GDM1 (cell line): ENCODE measurements around the gene LRP2.
"Not testable (repeated sequence)": the region's sequence is repeated elsewhere in the genome, so short reads cannot be mapped to it uniquely, and the experiment has no call there.

Source experiments
- DNase-seq: peaks from one replicate; lab custom pipeline; 2025; lab: John Stamatoyannopoulos, UW

The LRP2 gene

GRCh38 chr2:169301596-169302335 is 60.6 kb downstream of the LRP2 start:
- no peak for DNase-seq

- DNase-seq: no peak
Measured at GRCh38 chr2:169300636-169301530, 61.5 kb downstream of the LRP2 start.

GRCh38 chr2:169298007-169298406 is 64.3 kb downstream of the LRP2 start:
- DNase-seq: no peak

GRCh38 chr2:169294001-169294675 is 68.2 kb downstream of the LRP2 start:
- DNase-seq: no peak

- no peak for DNase-seq
Measured at GRCh38 chr2:169291517-169291916, 70.8 kb downstream of the LRP2 start.

- DNase-seq: no peak
Measured at GRCh38 chr2:169290433-169290832, 71.9 kb downstream of the LRP2 start.

GRCh38 chr2:169287666-169288065 is 74.7 kb downstream of the LRP2 start:
- no peak for DNase-seq

- DNase-seq: no peak
Measured at GRCh38 chr2:169286624-169287231, 75.6 kb downstream of the LRP2 start.

GRCh38 chr2:169285531-169286235 is 76.7 kb downstream of the LRP2 start:
- no peak for DNase-seq

GRCh38 chr2:169280502-169280901 is 81.8 kb downstream of the LRP2 start:
- no peak for DNase-seq

- DNase-seq: no peak
Measured at GRCh38 chr2:169275696-169276444, 86.5 kb downstream of the LRP2 start.

GRCh38 chr2:169272010-169272409 is 90.3 kb downstream of the LRP2 start:
- no peak for DNase-seq

GRCh38 chr2:169270574-169270973 is 91.8 kb downstream of the LRP2 start:
- not testable (repeated sequence) for DNase-seq

GRCh38 chr2:169265591-169265990 is 96.7 kb downstream of the LRP2 start:
- peak; percentile 19 for DNase-seq

- DNase-seq: no peak
Measured at GRCh38 chr2:169260846-169261642, 101.3 kb downstream of the LRP2 start.

GRCh38 chr2:169260246-169260645 is 102.1 kb downstream of the LRP2 start:
- DNase-seq: no peak

- no peak for DNase-seq
Measured at GRCh38 chr2:169259402-169259801, 102.9 kb downstream of the LRP2 start.

- DNase-seq: no peak
Measured at GRCh38 chr2:169258045-169258601, 104.2 kb downstream of the LRP2 start.

GRCh38 chr2:169254774-169255173 is 107.6 kb downstream of the LRP2 start:
- DNase-seq: no peak

- DNase-seq: no peak
Measured at GRCh38 chr2:169247211-169247610, 115.1 kb downstream of the LRP2 start.
